PFSK-1 (cell line): ENCODE data around the gene UBE2E3.

Experiments
- FOXP2 ChIP-seq: optimal IDR thresholded peaks from 2 replicates; pipeline ENCODE3; 2011; ENCODE audit warnings: borderline replicate concordance, control low read depth, inconsistent platforms; ENCODE audit not compliant: insufficient read depth; ENCODE audit errors: extremely low read length, extremely low read depth
- POLR2AphosphoS5 ChIP-seq: IDR thresholded peaks from 2 replicates; pipeline ENCODE4 v1.6.1; 2012; ENCODE audit warnings: low read depth, mild to moderate bottlenecking, control low read depth, low read length, moderate library complexity
- REST ChIP-seq, 2 experiments: IDR thresholded peaks; 2 replicates each; pipeline versions ENCODE4 v1.6.1 to v1.8.0; 2011 to 2012; ENCODE audit warnings: low read depth in 2 of 2, low read length in 2 of 2, control low read depth in 1 of 2, inconsistent platforms in 1 of 2, mild to moderate bottlenecking in 1 of 2, moderate library complexity in 1 of 2; ENCODE audit not compliant: insufficient read depth in 1 of 2
- SIN3A ChIP-seq: IDR thresholded peaks from 2 replicates; pipeline ENCODE4 v1.6.1; 2012; ENCODE audit warnings: mild to moderate bottlenecking, low read length, moderate library complexity, borderline replicate concordance; ENCODE audit not compliant: insufficient read depth
- TAF1 ChIP-seq: IDR thresholded peaks from 2 replicates; pipeline ENCODE4 v1.6.1; 2012; ENCODE audit warnings: low read length, control low read depth, borderline replicate concordance; ENCODE audit not compliant: insufficient read depth

Gene UBE2E3

GRCh38 chr2:180987146-180987545, 6.7 kb downstream of the UBE2E3 start:
- no peak for TF ChIP-seq POLR2AphosphoS5
- no peak for TF ChIP-seq FOXP2
- TF ChIP-seq SIN3A: no peak
- TF ChIP-seq TAF1: no peak
- TF ChIP-seq REST (IDR thresholded peaks at IDR 0.05; ENCODE audit: insufficient read depth in 1 of 2, low read depth in 2 of 2, low read length in 2 of 2): no peak

GRCh38 chr2:180990337-180990736, 9.9 kb downstream of the UBE2E3 start:
- no peak for TF ChIP-seq REST (IDR thresholded peaks at IDR 0.05; ENCODE audit: insufficient read depth in 1 of 2, low read depth in 2 of 2, low read length in 2 of 2)
- TF ChIP-seq POLR2AphosphoS5: no peak
- no peak for TF ChIP-seq TAF1
- no peak for TF ChIP-seq FOXP2
- no peak for TF ChIP-seq SIN3A

DNA sequence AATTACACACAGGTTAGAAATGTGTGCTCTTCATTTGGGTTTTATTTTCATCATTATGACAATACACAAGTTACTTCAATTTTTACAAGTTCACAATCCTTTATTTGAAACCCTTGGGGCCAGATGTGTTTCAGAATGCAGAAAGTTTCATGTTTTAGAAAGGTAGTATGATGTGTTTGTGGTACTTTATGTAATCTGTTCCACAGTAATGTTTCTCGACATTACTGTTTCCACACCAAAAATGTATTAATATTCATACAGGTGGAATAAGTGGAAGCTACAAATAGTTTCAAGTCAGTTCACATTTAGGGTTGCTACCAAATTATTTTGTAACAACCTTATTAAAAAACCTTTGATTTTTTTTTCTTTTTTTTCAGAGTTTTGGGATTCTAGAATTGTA, 10.4 kb downstream of the UBE2E3 start:
- TF ChIP-seq SIN3A (no peak), REST (IDR thresholded peaks at IDR 0.05; ENCODE audit: insufficient read depth in 1 of 2, low read depth in 2 of 2, low read length in 2 of 2) (no peak), FOXP2 (no peak), TAF1 (no peak), POLR2AphosphoS5 (no peak)

- TF ChIP-seq TAF1 (no peak), SIN3A (no peak), REST (IDR thresholded peaks at IDR 0.05; ENCODE audit: insufficient read depth in 1 of 2, low read depth in 2 of 2, low read length in 2 of 2) (no peak), FOXP2 (no peak), POLR2AphosphoS5 (no peak)
Measured at GRCh38 chr2:180991361-180991760, 11.0 kb downstream of the UBE2E3 start.

DNA sequence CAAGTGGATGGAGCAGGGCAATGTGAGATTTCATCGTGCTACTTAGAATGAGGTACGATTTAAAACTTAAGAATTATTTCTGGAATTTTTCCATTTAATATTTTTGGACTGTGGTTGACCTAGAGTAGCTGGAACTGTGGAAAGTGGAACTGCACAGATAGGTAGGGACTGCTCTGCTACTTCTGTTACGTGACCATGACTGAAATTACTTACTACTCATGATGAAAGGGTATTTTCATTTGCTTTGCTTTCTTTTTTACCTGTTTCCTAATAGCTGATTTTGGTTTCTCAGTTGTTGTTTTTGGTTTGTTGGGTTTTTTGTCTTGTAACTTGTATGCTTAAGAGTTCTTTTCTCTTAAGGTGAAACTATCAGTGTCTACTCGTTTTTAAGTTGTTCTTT, 11.4 kb downstream of the UBE2E3 start:
- TF ChIP-seq POLR2AphosphoS5 (no peak), FOXP2 (no peak), TAF1 (no peak), REST (IDR thresholded peaks at IDR 0.05; ENCODE audit: insufficient read depth in 1 of 2, low read depth in 2 of 2, low read length in 2 of 2) (no peak), SIN3A (no peak)
